PC-9 (cell line): ENCODE results near the gene PLVAP. TPM values are rescaled to one million over a fixed set of nuclear protein-coding genes. Genes with fewer than 3 reads are reported as not detected.

ENCODE experiments used
- BruUV-seq: library from RNA; stranded (reverse); fragments of 400-500 nt; replicated peaks from 2 replicates; lab custom pipeline; 2021; lab: Mats Ljungman, UMichigan
- CTCF ChIA-PET: fragments of 300-600 bp; sonication (Branson Sonifier 250); formaldehyde crosslinking; loops from one replicate; lab custom pipeline; 2022; ENCODE audit warnings: antibody characterized with exemption; lab: Charles Lee
- POLR2A ChIA-PET: fragments of 300-600 bp; sonication (Branson Sonifier 250); formaldehyde crosslinking; loops from one replicate; lab custom pipeline; 2022; ENCODE audit warnings: antibody characterized with exemption; ENCODE audit not compliant: unreplicated experiment; lab: Charles Lee
- DNase-seq, 2 experiments: peaks; one replicate each; pipeline versions ENCODE4 v3.0.0 to v3.0.0-alpha.2; 2015 to 2022; ENCODE audit warnings: mixed read lengths in 1 of 2
- H2AFZ ChIP-seq: fragments of 200-600 bp; sonication (generic); 2 replicates; pipeline ENCODE4 v1.8.1; 2017; ENCODE audit warnings: antibody characterized with exemption
- H3F3A ChIP-seq: fragments of 200-600 bp; sonication (generic); 2 replicates; pipeline ENCODE4 v1.8.1; 2017; ENCODE audit warnings: antibody characterized with exemption, mild to moderate bottlenecking, low read depth; ENCODE audit not compliant: insufficient read depth
- H3K27ac ChIP-seq: fragments of 200-600 bp; sonication (generic); 2 replicates; pipeline ENCODE4 v1.6.1; 2016; ENCODE audit warnings: mixed run types
- H3K27me3 ChIP-seq: fragments of 200-600 bp; sonication (generic); 2 replicates; pipeline ENCODE4 v1.6.1; 2016; ENCODE audit warnings: low read depth, mixed run types; ENCODE audit not compliant: insufficient read depth
- H3K36me3 ChIP-seq: fragments of 200-600 bp; sonication (generic); 2 replicates; pipeline ENCODE4 v1.6.1; 2016; ENCODE audit warnings: low read depth, mixed run types
- H3K4me1 ChIP-seq: fragments of 200-600 bp; sonication (generic); replicated peaks from 2 replicates; pipeline ENCODE4 v1.6.1; 2016; ENCODE audit warnings: mixed run types; ENCODE audit not compliant: insufficient read depth
- H3K4me2 ChIP-seq: fragments of 200-600 bp; sonication (generic); 2 replicates; pipeline ENCODE4 v1.6.1; 2017; ENCODE audit warnings: mixed run types
- H3K4me3 ChIP-seq: fragments of 200-600 bp; sonication (generic); 2 replicates; pipeline ENCODE4 v1.6.1; 2016; ENCODE audit warnings: mixed run types
- H3K79me2 ChIP-seq: fragments of 200-600 bp; sonication (generic); 2 replicates; pipeline ENCODE4 v1.6.1; 2017; ENCODE audit warnings: low read depth, mixed run types
- H3K9me2 ChIP-seq: fragments of 200-600 bp; sonication (generic); 2 replicates; pipeline ENCODE4 v1.8.1; 2017; ENCODE audit warnings: mild to moderate bottlenecking; ENCODE audit not compliant: insufficient read depth
- H3K9me3 ChIP-seq: fragments of 200-600 bp; sonication (generic); 2 replicates; pipeline ENCODE4 v1.8.1; 2016; ENCODE audit warnings: low read depth; ENCODE audit not compliant: insufficient read depth
- H4K20me1 ChIP-seq: fragments of 200-600 bp; sonication (generic); 2 replicates; pipeline ENCODE4 v1.8.1; 2017; ENCODE audit not compliant: insufficient read depth
- EZH2 ChIP-seq: fragments of 200-600 bp; sonication (generic); IDR thresholded peaks from 2 replicates; pipeline ENCODE4 v1.8.0; 2017; ENCODE audit warnings: antibody characterized with exemption, low read depth
- intact Hi-C: fragments of 100-400 bp; cut with micrococcal nuclease; formaldehyde crosslinking; loops from one replicate; pipeline ENCODE4 v1.10.0; 2022; ENCODE audit not compliant: unreplicated experiment
- total RNA-seq: library from RNA; stranded (reverse); gene quantifications from 2 replicates; pipeline ENCODE4 v1.2.3, GENCODE V29; 2021
- TF ChIP-seq, protein P1 (sequence below): fragments of 200-600 bp; sonication (generic); conservative IDR thresholded peaks from 2 replicates; pipeline ENCODE4 v1.6.1; 2017; ENCODE audit warnings: mixed run types, antibody characterized with exemption, mild to moderate bottlenecking, moderate library complexity

PLVAP gene
- total RNA-seq, 1 experiment from 2014 or later = not detected

DNA sequence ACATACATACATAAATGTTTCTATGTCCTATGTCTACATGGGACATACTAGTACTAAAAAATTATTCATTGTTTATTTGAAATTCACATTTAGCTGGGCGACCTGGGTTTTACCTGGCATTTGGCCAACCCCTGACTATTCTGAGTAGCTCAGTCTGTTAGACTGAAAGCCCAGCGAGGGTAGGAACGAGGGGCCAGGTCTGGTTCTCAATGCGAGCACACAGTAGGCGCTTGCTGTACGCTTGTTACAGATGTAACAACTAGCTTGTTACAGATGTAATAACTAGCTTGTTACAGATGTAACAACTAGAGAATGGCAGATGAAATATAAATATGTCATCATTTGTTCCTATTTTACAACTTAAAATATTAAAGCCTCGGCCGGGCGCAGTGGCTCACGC lies 41.6 kb downstream of the PLVAP start:
- Histone ChIP-seq H3K4me3 (0 out of 2 replicates have a peak overlapping the region, but pooled peaks have one; percentile 79), H4K20me1 (no peaks in the 10 kb centered on the region; the same call in 1 of the 2 replicates), H3K4me2 (peak overlapping the region; percentile 80), H3K27me3 (no peaks in the 10 kb centered on the region), H3K27ac (no peak overlapping the region), H3K9me2 (no peaks in the 10 kb centered on the region), H3K4me1 (peaks cover 32% of the 10 kb centered on the region), H3K79me2 (peaks cover 18% of the 10 kb centered on the region), H3K9me3 (no peaks in the 10 kb centered on the region), H3F3A (peaks cover 49% of the 10 kb centered on the region; the same call in 1 of the 2 replicates), H2AFZ (no peak overlapping the region), H3K36me3 (no peaks in the 10 kb centered on the region)
- intact Hi-C loops = no loop called here
- no TSS peak for BruUV-seq
- TF ChIP-seq, protein P1, sequence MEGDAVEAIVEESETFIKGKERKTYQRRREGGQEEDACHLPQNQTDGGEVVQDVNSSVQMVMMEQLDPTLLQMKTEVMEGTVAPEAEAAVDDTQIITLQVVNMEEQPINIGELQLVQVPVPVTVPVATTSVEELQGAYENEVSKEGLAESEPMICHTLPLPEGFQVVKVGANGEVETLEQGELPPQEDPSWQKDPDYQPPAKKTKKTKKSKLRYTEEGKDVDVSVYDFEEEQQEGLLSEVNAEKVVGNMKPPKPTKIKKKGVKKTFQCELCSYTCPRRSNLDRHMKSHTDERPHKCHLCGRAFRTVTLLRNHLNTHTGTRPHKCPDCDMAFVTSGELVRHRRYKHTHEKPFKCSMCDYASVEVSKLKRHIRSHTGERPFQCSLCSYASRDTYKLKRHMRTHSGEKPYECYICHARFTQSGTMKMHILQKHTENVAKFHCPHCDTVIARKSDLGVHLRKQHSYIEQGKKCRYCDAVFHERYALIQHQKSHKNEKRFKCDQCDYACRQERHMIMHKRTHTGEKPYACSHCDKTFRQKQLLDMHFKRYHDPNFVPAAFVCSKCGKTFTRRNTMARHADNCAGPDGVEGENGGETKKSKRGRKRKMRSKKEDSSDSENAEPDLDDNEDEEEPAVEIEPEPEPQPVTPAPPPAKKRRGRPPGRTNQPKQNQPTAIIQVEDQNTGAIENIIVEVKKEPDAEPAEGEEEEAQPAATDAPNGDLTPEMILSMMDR = no peak
- no peak for TF ChIP-seq EZH2
- DNase-seq = no peak
- CTCF ChIA-PET = interaction anchor here (0.6 kb wide), 1 partner anchor 10 kb away, joined by 4 read pairs; no protein-coding TSS in a partner anchor
- POLR2A ChIA-PET = interaction anchor here (0.7 kb wide), 1 partner anchor 10 kb away, joined by 5 read pairs; no protein-coding TSS in a partner anchor

DNA sequence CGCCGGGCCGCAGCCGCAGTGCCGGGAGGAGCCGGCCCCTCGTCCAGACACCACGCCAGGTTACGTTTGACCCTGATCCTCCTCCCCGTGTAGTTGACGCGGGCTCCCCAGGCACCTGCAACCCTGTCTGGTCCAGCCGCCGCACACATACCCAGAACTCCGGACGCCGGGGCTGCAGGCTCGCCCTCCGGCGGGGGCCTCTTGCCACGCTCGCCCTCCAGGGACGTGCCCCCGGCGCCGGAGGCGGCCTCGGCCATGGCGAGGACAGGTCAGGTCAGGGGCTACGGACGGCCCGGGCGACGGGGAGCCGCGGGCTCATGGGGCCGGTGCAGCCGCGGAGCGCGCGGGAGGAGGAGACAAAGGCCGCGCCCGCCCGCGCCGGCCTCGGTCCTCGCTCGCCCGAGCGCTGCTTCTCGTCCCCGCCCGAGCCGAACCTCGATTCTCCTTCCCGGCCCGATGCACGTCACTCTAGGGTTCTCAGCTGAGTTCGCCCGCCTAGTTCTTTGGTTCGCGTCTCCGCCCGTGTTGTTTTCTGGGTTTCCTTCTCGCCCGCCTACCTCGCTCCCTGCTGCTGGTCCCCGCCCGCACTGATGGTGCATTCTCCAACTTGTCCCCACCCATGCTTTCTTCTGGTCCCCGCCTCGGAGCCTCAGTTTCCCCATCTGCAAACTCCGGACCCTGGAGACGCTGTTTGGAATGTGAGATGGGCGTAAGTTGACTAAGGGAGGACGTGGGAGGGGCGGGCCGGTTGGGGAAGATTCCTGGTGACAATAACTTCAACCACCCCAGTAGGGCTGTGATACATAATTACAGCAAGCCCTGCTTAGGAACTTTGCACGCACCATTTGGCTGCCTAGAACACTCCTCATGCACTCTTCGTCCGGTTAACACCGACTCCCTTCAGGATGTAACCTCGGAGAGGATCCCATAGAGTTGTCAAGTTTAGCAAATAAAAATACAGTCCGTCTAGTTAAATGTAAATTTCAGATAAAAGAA lies 42.4 kb downstream of the PLVAP start, which contains the start of gene ANO8:
Gene ANO8 (minus strand): TSS at position 442 of the 996 bp plus-strand sequence. CDS start 185 bp downstream, at position 257.
- no peak within 1 kb of the TSS for H3K27ac ChIP-seq
- peaks cover 32% of the 10 kb centered on the region for H3K4me1 ChIP-seq
- CTCF ChIA-PET = interaction anchor here (0.5 to 0.6 kb wide), 2 partner anchors 11 to 218 kb away, joined by 4 read pairs; no protein-coding TSS in a partner anchor
- POLR2A ChIA-PET = interaction anchor here (0.7 kb wide), 2 partner anchors 9 to 26 kb away, joined by 5 read pairs; no protein-coding TSS in a partner anchor
- H2AFZ ChIP-seq = peak within 1 kb of the TSS; percentile 85
- H3K4me3 ChIP-seq = peak within 1 kb of the TSS; percentile 79
- no peaks in the 10 kb centered on the region for H3K27me3 ChIP-seq
- no TSS peak for BruUV-seq
- no peaks in the 10 kb centered on the region; the same call in 1 of the 2 replicates for H4K20me1 ChIP-seq
- H3K9me2 ChIP-seq = no peaks in the 10 kb centered on the region
- H3K9me3 ChIP-seq = no peaks in the 10 kb centered on the region
- intact Hi-C loops = no loop called here
- H3K4me2 ChIP-seq = peak within 1 kb of the TSS; percentile 80
- H3F3A ChIP-seq = peaks cover 44% of the 10 kb centered on the region; the same call in 1 of the 2 replicates
- DNase-seq = peak; percentile 92 to 96
- H3K36me3 ChIP-seq = no peaks in the 10 kb centered on the region
- TF ChIP-seq, protein P1 = no peak
- no peak for TF ChIP-seq EZH2
- H3K79me2 ChIP-seq = peaks cover 18% of the 10 kb centered on the region
